ENCODE measurements around the gene FAM13A.
"Not testable (repeated sequence)": the region's sequence is repeated elsewhere in the genome, so short reads cannot be mapped to it uniquely, and the experiment has no call there.

The FAM13A gene

DNA sequence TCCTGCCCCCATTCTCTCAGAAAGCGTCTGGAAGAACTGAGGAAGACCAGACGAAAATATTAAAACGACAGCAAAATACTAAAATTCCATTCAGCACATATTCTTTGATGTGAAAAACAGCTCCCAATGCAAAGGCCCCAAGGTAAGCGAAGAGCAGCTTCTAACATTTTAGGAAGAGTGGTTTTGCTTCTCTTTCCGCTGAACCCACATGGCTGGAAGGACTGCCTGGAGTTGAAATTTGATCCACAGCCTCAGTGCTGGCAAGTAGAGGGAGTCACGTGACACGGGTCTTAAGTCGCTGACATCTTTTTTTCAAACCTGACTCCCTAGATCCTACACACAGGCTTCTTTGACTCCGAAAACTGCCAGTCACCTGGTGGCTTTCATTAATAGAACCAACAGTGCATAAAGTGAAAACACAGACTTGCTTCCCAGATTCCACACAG, at the start of gene FAM13A:
TSS of gene FAM13A (minus strand) at position 233 of the 446 bp plus-strand sequence. CDS start at position 12, 221 bp downstream.
- DNase-seq = peak; percentile 81

DNA sequence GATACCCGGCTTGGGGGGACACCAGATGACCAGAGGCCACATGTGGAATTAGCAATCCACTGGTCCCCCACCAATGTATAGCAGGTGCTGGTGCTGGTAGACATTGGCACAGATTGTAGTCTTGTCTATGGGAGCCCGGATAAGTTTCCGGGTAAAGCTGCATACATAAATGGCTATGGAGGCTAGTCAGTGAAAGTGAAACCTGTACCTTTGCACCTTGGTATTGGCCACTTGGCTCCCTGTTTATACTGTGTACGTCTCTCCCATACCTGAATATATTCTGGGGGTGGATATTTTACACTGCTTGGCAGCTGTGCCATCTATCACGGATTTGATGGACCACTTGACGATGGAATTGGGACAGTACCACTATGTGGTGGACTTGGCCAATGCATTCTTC, 48.7 kb upstream of the FAM13A start:
- no peak for DNase-seq

DNA sequence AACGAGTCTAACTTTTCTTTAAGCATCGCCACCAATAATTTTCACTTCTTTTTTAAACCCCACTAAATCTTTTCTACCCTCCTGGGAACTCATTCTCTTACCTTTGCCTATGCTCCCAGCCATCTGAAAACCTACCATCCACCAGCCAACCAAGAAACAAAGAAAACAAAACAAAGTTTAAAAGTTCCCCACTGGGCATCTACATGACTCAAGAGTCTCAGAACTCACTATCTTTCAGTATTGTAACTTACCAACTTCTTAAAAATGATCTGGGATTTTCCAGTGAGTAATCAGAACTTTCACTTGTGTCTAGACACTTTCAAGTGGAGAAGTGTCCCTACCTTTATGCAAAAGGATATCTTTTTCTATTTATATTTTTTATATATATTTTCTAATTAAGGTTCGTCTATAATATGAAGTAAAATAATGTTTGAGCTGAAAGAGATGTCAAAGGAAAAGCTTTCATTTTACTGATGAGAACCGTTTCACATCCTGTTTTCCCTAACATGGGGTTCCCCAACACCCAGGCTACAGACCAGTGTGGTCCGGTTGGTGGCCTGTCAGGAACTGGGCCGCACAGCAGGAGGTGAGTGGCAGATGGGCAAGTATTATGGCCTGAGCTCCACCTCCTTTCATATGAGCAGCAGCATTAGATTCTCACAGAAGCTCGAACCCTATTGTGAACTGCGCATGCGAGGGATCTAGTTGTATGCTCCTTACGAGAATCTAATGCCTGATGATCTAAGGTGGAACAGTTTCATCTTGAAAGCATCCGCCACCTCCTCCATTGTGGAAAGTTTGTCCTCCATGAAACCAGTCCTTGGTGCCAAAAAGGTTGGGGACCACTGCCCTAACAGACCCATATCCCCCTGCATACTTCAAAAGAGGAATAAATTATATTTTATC, 44.5 kb upstream of the FAM13A start:
- no peak for DNase-seq

DNA sequence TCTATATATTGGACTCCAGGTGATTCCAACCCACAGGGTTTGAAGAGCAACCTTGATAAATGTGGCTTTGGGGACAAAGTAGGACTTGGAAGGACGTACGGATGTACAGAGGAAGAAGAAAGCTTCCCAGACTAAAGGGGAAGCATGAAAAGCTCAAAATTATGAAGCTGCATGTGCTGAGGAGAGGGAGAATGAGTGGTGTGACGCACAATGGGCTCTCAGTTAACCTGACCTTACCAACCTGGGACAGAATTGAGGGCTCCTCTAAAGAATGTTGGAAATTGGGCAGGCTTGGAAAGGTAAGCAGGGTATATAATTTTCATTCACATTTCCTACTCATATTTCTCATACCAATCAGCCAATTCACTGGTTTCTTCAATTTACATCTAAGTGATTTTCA, 43.9 kb upstream of the FAM13A start:
- DNase-seq = no peak

DNA sequence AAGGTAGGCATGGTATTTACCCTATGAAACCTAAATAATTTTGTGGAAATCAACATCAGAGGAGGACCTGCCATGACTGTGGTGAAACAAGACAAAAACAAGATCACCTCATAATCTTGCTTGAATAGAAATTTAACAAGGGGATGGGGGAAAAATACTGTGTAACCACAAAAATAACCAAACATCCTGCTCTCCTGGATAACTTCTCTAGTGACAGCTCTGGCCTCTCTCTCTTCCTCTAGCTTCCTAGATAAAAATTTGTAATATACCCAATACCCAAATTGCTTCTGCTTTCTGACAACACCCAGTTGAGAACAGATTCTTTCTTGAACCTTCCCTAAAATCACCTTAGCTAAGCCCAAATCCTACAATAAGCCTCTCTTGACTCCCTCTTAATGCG, 42.5 kb upstream of the FAM13A start:
- no peak for DNase-seq

DNA sequence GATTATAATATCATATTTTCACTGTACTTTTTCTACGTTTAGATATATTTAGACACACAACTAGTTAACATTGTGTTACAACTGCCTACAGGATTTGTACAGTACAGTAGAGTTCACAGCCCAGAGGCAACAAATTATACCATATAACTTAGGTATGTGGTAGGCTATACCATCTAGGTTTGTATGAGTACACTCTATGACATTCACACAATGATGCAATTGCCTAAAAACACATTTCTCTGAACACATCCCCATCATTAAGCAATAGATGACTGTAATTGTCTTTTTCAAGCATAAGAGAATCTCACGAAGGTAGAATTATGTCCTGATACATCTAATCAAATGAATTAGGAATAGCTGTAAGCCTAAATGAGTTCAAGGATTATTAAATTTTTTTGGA, 42.0 kb upstream of the FAM13A start:
- no peak for DNase-seq

DNA sequence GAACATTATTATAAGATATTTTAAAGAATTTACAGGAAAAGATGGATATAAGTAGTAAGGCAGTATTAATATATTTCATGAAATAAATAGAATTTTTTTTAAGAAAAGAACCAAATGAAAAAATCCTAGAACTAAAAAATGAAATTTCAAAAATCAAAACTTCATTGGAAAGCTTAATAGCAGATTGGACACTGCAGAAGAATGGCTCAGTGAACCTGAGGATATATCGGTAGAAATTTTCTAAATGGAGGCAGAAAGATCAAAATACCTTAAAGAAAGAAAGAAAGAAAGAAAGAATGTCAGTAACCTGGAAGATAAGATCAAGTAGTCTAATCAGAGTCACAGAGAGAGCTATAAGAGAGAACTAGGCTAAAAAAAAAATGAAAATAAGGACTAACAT, 21.3 kb upstream of the FAM13A start:
- DNase-seq = no peak

DNA sequence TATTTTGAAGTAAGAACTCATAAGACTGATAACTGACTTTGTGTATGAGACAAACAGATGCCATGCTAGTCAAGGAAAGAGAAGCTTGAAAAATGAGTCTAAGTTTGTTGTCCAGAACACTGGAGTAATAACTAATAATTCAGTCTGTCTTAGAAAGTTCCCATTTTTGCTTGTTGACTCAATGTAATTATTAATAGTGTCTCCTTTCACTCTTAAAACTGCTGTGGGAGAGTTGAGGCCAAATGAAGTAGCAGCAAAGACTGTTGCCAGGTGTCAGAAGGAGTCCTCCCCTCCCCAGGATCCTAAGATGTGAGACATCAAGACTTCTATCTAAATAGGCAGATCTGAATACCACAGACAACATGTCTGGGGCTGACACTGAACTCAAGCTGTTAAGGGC, 20.8 kb upstream of the FAM13A start:
- DNase-seq = no peak

DNA sequence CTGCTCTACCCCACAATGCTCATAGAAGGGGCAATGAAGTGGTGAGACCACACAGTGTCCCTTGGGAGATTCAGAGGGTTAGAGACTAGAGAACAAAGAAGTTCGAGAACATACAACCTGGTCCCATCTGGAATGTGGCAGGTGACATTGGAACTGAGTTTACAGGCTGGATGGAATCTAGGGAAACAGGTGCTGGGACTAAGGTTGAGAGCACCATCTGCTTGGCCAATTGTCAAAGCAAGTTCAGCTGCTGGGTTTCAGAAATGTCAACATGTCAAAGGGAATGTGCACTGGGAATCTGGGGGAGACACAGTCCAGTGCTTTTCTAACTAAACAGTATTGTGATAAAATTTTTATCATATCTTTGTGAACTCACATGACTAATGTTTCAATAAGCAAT, 15.9 kb upstream of the FAM13A start:
- DNase-seq = no peak

DNA sequence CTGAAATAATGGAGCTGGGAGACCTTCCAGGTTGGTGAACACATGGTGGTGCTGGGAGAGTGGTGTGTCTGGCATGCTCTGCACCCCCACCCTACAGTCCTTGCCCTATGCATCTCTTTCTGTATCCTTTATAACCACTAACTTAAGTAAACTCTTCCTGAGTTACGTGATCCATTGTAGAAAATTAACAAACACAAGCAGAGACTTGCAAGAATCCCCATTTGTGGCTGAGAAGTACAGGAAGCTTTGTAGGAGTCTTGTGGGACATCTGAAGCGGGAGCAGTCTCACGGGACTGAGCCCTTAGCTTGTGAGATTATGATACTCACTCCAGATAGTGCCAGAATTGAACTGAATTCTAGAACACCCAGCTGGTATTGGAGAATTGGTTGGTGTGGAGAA, 14.3 kb upstream of the FAM13A start:
- DNase-seq = no peak

DNA sequence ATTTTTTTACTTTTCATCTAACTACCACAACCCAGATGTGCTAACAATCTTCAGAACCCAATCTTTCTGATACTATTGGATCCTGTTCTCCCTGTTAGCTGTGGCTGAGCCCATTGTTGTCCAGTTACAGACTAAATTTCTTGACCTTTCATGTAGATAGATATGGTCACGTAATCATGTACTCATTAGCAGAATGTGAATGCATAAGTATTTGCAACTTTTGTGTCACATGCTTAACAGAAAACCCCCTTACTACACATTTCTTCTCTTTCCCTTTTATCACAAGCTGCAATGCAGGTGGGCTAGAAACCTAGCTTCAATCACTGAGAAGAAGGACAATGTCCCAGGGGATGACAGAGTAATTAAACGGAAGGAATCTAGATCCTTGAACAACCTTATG, 13.1 kb upstream of the FAM13A start:
- DNase-seq = no peak

DNA sequence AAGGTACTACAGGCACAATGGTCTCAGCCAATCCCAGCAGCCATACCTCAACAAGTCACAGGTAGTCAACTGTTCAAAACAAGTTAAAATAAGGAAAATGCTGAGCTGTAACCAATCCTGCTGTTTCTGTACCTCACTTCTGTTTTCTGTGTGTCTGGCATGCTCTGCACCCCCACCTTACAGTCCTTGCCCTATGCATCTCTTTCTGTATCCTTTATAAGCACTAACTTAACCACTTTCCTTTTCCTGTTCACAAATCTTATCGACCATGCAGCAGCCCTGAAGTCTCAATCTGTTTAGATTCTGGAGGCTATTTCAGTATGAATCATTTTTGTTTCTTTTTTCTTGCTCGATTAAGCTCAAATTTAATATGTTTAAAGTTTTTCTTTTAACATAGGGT, 12.5 kb upstream of the FAM13A start:
- DNase-seq = no peak

DNA sequence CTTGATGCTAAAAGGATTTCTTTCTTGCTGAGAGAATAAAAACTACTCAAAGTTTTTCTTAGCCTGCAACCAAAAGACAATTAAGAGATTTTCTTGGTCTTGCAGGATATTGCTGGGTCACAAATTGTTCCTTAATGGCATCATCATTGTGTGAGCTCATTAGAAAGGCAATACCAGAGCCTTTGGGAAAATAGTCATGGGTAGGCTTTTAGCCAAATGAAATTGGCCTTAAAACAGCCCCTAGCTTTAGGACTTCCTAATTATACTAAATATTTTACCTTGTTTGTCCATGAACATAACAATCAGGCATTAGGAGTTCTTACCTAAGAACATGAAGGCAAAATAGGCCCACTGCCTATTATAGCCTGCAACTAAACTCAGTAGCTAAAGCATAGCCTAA, 10.4 kb upstream of the FAM13A start:
- no peak for DNase-seq

DNA sequence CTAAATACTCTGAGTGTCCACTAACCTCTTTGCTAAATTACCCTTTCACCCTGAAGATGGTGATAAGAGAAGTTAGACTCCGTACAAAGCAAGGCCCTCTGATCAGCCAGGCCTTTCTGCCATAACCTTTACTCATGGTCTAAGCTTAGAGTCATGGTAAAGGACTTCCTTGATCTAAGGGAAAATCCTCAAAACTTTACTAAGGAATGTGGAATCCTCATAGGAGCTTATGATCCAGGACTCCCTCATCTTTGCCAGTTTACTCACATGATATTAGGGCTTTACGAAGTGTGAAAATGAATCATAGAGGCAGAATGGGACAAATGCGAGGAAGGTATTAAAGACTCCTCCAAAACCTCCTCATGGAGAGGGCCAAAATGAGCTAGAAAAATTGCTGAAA, 7.9 kb upstream of the FAM13A start:
- DNase-seq = no peak

DNA sequence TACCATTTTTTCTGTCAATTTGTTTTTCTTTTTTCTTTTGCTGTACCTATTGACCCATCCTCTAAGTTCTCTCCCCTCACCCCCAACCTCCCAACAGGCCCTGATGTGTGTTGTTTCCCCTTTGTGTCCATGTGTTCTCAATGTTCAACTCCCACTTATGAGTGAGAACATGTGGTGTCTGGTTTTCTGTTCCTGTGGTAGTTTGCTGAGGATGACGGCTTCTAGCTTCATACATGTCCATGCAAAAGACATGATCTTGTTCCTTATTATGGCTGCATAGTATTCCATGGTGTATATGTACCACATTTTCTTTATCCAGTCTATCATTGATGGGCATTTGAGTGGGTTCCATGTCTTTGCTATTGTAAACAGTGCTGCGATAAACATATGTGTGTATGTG, 859 bp upstream of the FAM13A start:
- not testable (repeated sequence) for DNase-seq

DNA sequence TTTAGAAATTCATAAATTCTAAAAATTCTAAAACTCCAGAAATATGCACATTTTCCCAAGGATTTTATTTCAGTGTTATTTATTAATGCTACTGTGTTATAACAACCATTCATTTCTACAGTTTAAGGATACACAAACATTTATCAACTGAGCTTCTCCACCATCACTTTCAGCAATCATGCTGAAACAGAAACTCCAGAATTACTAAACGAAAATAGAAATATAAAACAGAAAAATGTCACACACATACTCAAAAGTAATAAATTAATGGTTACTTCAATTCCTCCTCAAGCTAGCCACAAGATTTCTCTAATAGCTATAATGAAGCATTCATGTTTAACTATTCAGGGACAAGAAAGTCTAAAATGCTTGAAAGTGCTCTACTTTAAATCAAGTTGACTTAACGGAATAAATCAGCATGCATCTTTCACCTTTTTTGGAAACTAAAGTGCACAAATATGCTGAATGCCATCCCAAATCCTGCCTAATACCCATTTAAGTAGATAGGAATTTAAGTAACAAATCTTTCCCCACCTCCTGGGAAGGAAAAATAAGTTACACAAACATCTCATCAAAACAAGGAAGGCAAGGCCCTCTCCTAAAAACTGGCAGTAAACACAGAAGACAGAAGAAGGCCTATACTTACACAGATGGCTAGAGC, 563 bp downstream of the FAM13A start:
- no peak for DNase-seq

DNA sequence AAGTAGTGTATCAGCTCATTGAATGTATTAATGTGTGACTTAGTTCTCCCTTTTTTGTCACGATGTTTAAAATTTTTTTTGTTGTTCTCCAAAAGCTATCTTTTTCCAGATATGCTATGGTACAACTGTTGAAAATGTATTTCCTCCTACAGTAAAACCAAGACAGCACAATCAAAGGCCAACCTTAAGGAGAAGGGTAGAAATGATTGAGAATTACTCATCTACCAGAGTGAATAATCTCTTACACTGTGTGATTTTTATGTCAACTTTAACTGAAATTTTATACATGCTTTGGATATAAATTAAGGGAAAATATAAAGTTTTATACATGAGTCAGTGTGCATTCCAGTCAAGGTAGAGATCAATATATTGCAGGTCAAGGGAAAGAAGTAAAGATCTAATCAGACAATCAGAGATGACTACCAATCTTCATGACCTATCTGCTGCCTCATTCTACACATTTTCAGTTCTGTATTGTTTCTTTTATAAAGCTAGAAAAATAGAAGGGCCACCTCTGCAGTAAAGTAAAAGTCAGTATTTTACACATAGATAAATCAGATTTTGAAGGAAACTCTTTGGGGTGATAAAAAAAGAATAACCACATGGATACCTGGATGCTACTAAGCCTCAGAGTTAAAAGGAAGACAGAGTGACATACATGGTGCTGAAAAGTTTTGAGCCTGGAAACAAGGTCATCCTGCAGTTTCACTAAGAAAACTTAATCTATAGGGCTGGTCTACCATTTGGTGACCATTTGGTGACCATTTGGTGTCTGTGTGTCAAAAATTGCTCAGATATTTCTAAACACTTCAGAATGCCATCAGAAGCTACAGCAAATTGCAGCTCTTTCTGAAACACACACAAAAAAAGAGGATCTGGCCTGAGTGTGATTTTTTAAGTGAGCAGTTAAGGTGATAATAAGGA, 1.6 kb downstream of the FAM13A start:
- DNase-seq = no peak

DNA sequence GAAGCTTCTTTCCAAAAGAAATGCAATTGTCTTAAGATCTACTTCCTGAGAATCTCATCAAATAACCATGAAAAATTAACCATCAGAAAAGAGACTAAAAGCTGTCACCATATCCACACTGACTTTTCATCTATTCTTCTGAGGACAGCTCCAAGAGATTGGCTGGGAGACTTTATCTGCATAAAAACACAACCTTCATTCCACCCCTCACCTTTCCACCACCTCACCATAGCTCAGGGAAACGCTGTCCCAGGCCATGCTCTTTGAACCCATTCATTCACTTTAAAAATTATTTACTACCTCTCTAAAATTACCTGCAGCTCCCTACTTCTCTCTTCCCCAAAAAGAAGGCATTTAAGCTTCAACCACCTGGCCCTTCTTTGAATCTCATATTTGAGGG, 2.4 kb downstream of the FAM13A start:
- DNase-seq = no peak

DNA sequence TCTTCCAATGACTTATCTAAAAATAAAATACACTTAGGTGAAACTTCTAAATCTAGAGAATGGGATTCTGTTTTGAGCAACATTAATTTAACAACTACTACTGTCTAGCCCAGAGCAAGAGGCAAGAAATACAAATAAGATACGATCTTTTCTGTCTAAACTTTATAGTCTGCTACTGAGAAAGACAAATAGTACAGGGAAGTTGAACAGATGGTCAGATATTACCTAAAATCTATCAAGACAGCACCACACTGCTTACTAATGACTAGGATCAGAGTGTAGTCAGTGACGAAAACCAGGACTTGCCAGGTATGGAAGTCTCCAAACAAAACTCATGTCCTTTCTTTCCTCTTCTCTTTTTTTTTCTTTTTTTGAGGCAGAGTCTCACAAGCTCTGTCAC, 7.1 kb downstream of the FAM13A start:
- no peak for DNase-seq

DNA sequence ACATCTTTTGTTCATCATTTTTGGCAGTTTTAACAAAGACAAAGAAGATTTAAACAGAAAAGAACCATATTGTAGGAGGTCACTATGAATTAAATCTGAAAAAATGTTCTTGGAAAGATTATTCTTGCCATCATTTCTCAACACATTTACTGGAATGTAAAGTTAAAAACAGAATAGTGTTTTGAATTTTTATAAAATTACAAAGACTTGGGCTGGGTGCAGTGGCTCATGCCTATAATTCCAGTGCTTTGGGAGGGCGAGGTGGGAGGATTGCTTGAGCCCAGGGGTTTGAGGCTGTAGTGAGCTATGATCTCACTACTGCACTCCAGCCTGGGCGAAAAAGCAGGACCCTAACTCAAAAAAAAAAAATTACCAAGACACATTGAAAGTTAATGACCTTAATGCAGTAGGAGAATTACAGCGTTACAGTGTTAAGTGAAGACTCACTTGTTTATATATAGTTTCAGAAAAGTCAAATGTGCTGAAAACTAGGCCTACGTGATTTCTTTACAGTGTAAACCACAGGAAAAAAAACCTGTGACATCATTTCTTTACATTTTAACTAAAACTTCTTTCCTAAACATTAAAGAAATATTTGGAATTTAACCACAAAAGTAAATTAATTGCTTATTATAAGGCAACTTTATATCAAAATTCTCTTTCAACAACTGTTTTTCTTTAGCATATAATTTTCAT, 7.9 kb downstream of the FAM13A start:
- no peak for DNase-seq

DNA sequence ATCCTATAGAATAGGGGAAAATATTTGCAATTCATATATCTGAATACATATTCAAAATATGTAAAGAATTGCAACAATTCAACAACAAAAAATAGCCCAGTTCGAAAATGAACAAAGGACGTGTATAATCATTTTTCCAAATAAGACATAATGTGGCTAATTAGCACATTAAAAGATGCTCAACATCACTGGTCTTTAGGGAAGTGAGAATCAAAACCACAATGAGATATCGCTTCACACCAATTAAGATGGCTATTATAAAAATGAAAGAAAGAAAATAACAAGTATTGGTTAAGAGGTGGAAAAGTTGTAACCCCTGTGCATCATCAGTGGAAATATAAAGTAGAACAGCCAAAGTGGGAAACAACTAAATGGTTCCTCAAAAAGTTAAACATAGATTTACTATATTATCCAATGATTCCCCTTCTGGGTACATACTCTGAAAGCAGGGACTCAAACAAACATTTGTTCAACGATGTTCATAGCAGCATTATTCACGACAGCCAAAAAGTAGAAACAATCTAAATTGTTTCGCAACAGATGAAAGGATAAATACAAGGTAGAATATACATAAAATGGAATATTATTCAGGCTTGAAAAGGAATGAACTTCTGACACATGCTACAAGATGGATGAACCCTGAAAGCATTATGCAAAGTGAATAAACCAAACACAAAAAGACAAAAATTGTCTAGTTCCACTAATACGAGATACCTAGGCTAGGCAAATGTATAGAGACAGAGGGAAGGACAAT, 12.7 kb downstream of the FAM13A start:
- DNase-seq = no peak

DNA sequence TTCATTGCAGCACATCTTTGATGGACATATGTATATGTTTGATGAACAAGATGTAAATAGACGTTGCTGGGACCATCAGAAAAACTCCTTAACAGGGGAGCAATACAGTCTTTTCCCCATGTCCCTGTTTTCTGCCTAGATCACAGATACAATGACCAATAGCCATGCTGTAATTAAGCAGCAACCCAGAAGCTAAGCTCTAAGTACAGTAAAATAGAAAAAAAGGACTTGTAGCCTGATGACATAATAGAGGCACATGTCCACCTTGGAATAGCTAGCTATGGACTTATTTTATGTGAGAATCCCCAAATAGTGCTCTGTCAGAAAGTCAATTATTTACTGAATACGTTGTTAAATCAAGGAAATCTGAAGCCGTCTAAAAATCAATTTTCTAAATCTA, 14.9 kb downstream of the FAM13A start:
- no peak for DNase-seq
